Measurements from ENCODE around the gene AGBL5.
A peak's percentile ranks its signal among the peaks of the same experiment; 100 is the strongest.

AGBL5 gene

DNA sequence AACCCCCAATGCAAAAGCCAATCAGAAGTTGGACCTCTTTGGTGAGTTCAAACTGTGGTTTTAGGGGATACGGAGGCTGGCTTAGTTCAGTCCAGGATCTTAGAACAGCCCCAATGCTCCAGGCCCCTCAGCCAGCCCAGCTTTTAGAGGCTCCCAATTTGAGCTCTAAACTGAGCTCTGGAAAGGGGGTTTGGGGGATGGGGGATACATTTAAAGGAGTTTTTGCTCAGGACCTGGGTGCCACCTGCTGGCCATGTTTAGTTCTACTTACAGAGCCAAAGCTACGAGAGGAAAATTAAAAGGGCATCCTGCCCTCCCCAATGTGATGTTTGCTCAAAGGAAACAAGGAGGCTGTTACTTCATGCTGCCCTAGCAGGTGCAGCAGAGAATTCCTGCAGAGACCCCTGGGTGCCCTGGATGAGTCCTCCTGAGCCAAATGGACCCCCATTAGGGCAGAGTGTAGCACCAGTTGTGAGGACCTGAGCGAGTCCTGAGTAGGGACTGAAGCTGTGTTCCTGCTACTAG is 34.6 kb upstream of the AGBL5 start:
- H3K27ac ChIP-seq (ENCODE audit: low read depth, low read length, poor library complexity, severe bottlenecking), result no peak overlapping the region
- TF ChIP-seq, protein P1, sequence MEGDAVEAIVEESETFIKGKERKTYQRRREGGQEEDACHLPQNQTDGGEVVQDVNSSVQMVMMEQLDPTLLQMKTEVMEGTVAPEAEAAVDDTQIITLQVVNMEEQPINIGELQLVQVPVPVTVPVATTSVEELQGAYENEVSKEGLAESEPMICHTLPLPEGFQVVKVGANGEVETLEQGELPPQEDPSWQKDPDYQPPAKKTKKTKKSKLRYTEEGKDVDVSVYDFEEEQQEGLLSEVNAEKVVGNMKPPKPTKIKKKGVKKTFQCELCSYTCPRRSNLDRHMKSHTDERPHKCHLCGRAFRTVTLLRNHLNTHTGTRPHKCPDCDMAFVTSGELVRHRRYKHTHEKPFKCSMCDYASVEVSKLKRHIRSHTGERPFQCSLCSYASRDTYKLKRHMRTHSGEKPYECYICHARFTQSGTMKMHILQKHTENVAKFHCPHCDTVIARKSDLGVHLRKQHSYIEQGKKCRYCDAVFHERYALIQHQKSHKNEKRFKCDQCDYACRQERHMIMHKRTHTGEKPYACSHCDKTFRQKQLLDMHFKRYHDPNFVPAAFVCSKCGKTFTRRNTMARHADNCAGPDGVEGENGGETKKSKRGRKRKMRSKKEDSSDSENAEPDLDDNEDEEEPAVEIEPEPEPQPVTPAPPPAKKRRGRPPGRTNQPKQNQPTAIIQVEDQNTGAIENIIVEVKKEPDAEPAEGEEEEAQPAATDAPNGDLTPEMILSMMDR (IDR thresholded peaks at IDR 0.05; ENCODE audit: low read length), result peak; percentile 79
- TF ChIP-seq EZH2 (IDR thresholded peaks at IDR 0.05; ENCODE audit: borderline replicate concordance, low read length), result no peak
- no peaks in the 10 kb centered on the region for H3K4me1 ChIP-seq (ENCODE audit: insufficient read depth, low read length, severe bottlenecking)

DNA sequence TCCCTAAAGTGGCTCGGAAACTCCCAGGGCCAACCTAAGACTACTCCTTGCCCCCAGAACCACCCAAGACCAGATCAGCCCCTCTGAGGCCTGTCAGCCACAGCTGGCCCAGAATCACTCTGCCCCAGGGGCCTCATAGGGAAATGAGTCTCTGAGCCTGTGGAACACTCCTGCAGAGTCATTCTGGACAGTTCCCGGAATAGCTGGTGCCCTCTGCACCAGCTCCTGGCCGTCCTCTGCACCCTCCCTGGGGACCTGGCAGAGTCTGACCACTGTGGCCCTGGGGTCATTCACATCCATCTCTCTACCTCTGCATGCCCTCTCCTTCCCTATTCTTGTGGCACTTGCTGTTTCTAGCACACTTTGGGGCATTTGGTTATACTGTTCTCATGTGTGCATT is 33.3 kb upstream of the AGBL5 start:
- Histone ChIP-seq H3K9me3 (ENCODE audit: low read length) (no peaks in the 10 kb centered on the region), H3K4me3 (ENCODE audit: low read depth, low read length, poor library complexity, severe bottlenecking) (no peak overlapping the region), H4K20me1 (ENCODE audit: insufficient read depth, low read length) (no peaks in the 10 kb centered on the region), H3K4me2 (ENCODE audit: low read length) (no peak overlapping the region), H3K36me3 (ENCODE audit: insufficient read depth, low read length) (no peaks in the 10 kb centered on the region), H3K9me2 (ENCODE audit: low read depth, low read length) (no peaks in the 10 kb centered on the region), H3K9ac (ENCODE audit: low read length) (no peak overlapping the region), H3K4me1 (ENCODE audit: insufficient read depth, low read length, severe bottlenecking) (no peaks in the 10 kb centered on the region), H3K27me3 (ENCODE audit: insufficient read depth, low read length) (no peaks in the 10 kb centered on the region), H2AFZ (ENCODE audit: low read length) (no peak overlapping the region), H3F3A (ENCODE audit: insufficient read depth, low read length) (no peaks in the 10 kb centered on the region), H3K79me2 (ENCODE audit: insufficient read depth, low read length) (no peaks in the 10 kb centered on the region), H3K27ac (ENCODE audit: low read depth, low read length, poor library complexity, severe bottlenecking) (no peak overlapping the region)
- TF ChIP-seq, protein P1 (IDR thresholded peaks at IDR 0.05; ENCODE audit: low read length), result no peak
- no peak for TF ChIP-seq EZH2 (IDR thresholded peaks at IDR 0.05; ENCODE audit: borderline replicate concordance, low read length)

More for the DNA sequence above, 34.6 kb upstream of the AGBL5 start:
- H3K4me3 ChIP-seq (ENCODE audit: low read depth, low read length, poor library complexity, severe bottlenecking), result no peak overlapping the region
- no peaks in the 10 kb centered on the region for H3F3A ChIP-seq (ENCODE audit: insufficient read depth, low read length)
- no peaks in the 10 kb centered on the region for H3K79me2 ChIP-seq (ENCODE audit: insufficient read depth, low read length)
- H4K20me1 ChIP-seq (ENCODE audit: insufficient read depth, low read length), result no peaks in the 10 kb centered on the region
- no peaks in the 10 kb centered on the region for H3K9me3 ChIP-seq (ENCODE audit: low read length)
- no peak overlapping the region for H3K4me2 ChIP-seq (ENCODE audit: low read length)
- no peak overlapping the region for H3K9ac ChIP-seq (ENCODE audit: low read length)
- no peak overlapping the region for H2AFZ ChIP-seq (ENCODE audit: low read length)
- H3K27me3 ChIP-seq (ENCODE audit: insufficient read depth, low read length), result no peaks in the 10 kb centered on the region
- no peaks in the 10 kb centered on the region for H3K36me3 ChIP-seq (ENCODE audit: insufficient read depth, low read length)
- no peaks in the 10 kb centered on the region for H3K9me2 ChIP-seq (ENCODE audit: low read depth, low read length)

DNA sequence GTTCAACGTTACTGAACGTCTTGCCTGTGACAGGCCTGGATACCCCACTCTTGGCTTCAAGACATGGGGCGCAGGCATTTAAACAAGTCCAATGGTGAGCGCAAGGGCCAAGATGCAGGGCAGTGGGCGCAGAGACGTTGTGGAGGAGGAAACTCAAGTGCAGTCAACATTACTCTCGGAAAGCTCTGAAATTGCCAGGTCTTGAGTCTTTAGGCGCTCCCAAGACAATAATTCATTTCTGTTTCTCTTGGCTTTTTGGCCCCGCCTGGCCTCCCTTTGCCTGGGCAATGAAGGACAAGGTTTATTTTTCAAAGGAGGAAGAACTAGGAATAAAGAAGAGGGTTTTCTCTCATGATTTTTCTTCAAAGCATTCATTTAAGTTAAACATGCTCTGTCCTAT is 32.0 kb upstream of the AGBL5 start:
- H3K27me3 ChIP-seq (ENCODE audit: insufficient read depth, low read length), result no peaks in the 10 kb centered on the region
- no peaks in the 10 kb centered on the region for H3K36me3 ChIP-seq (ENCODE audit: insufficient read depth, low read length)
- H3K9me3 ChIP-seq (ENCODE audit: low read length), result no peaks in the 10 kb centered on the region
- no peaks in the 10 kb centered on the region for H3K79me2 ChIP-seq (ENCODE audit: insufficient read depth, low read length)
- H3K4me1 ChIP-seq (ENCODE audit: insufficient read depth, low read length, severe bottlenecking), result no peaks in the 10 kb centered on the region
- H3K9ac ChIP-seq (ENCODE audit: low read length), result no peak overlapping the region
- H3K27ac ChIP-seq (ENCODE audit: low read depth, low read length, poor library complexity, severe bottlenecking), result no peak overlapping the region
- no peaks in the 10 kb centered on the region for H4K20me1 ChIP-seq (ENCODE audit: insufficient read depth, low read length)
- TF ChIP-seq, protein P1 (IDR thresholded peaks at IDR 0.05; ENCODE audit: low read length), result no peak
- no peak for TF ChIP-seq EZH2 (IDR thresholded peaks at IDR 0.05; ENCODE audit: borderline replicate concordance, low read length)
- H3K4me3 ChIP-seq (ENCODE audit: low read depth, low read length, poor library complexity, severe bottlenecking), result no peak overlapping the region
- H3K9me2 ChIP-seq (ENCODE audit: low read depth, low read length), result no peaks in the 10 kb centered on the region
- no peak overlapping the region for H2AFZ ChIP-seq (ENCODE audit: low read length)
- no peak overlapping the region for H3K4me2 ChIP-seq (ENCODE audit: low read length)
- H3F3A ChIP-seq (ENCODE audit: insufficient read depth, low read length), result no peaks in the 10 kb centered on the region
